Suprapubic skin (tissue), 3 donors: ENCODE results near the gene TAF12.

Experiments
- POLR2A ChIP-seq, 2 donors: fragments of 450-650 bp; IDR thresholded peaks; one replicate each; pipeline ENCODE4 v1.6.1; 2017; ENCODE audit warnings: antibody characterized with exemption in 2 of 2, mild to moderate bottlenecking in 2 of 2, moderate library complexity in 2 of 2
- TF ChIP-seq, protein P1 (sequence below), 2 donors: fragments of 200-600 bp in 1 of 2; fragments of 450-650 bp in 1 of 2; sonication (generic) in 1 of 2; IDR thresholded peaks; one replicate each; pipeline ENCODE4 v1.5.1; 2016 to 2019; ENCODE audit warnings: antibody characterized with exemption in 2 of 2, mild to moderate bottlenecking in 1 of 2, moderate library complexity in 1 of 2

DNA sequence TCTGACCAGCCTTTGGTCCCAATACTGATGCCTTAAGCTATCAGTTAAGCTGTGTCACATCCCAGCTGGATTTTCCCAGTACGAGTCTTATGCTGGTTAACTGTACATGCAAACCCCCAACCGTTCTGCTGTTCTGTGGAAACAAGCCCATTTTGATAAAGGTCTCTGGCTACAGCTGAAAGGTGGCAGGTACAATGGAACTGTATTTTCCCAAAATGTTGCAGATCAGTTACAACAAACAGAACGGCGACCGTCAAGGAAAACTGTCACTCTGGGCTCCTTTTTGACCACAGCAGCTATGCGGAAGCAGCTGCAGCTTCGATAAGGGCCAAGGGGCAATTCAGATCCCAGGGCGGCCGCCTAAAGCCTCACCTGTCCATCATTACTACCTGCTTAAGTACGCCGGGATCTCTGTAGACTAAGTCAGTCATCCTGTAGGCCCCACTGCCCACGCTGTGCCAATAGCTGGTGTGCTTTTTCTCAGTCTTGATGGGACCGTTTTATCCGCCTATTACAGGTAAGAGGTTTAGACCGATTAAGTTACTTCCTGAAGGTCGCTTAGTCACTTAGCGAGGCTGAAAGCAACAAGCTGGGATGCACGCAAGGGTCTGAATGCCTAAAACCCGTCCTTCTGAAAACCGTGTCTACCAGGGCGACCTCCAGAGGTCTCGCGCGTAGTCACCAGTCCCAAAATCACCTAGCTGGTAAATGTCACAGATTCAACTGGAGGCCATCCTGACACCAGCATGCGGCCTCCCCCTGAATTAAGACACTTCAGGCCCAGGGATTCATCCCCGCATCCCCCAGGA is 61.9 kb downstream of the TAF12 start:
- TF ChIP-seq POLR2A (IDR thresholded peaks at IDR 0.05), result no peak
- TF ChIP-seq, protein P1, sequence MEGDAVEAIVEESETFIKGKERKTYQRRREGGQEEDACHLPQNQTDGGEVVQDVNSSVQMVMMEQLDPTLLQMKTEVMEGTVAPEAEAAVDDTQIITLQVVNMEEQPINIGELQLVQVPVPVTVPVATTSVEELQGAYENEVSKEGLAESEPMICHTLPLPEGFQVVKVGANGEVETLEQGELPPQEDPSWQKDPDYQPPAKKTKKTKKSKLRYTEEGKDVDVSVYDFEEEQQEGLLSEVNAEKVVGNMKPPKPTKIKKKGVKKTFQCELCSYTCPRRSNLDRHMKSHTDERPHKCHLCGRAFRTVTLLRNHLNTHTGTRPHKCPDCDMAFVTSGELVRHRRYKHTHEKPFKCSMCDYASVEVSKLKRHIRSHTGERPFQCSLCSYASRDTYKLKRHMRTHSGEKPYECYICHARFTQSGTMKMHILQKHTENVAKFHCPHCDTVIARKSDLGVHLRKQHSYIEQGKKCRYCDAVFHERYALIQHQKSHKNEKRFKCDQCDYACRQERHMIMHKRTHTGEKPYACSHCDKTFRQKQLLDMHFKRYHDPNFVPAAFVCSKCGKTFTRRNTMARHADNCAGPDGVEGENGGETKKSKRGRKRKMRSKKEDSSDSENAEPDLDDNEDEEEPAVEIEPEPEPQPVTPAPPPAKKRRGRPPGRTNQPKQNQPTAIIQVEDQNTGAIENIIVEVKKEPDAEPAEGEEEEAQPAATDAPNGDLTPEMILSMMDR (IDR thresholded peaks at IDR 0.05), result no peak
